Suprapubic skin (tissue), 3 donors: Measurements from ENCODE around the gene MBP.

Source experiments
- CTCF ChIP-seq, 2 donors: fragments of 200-600 bp in 1 of 2; fragments of 450-650 bp in 1 of 2; sonication (generic) in 1 of 2; IDR thresholded peaks; one replicate each; pipeline ENCODE4 v1.5.1; 2016 to 2019; ENCODE audit warnings: antibody characterized with exemption in 2 of 2, mild to moderate bottlenecking in 1 of 2, moderate library complexity in 1 of 2
- POLR2A ChIP-seq, 2 donors: fragments of 450-650 bp; IDR thresholded peaks; one replicate each; pipeline ENCODE4 v1.6.1; 2017; ENCODE audit warnings: antibody characterized with exemption in 2 of 2, mild to moderate bottlenecking in 2 of 2, moderate library complexity in 2 of 2

- TF ChIP-seq CTCF (IDR thresholded peaks at IDR 0.05) (no peak), POLR2A (IDR thresholded peaks at IDR 0.05) (no peak)
Observed at GRCh38 chr18:76975577-76976110, 156.9 kb downstream of the MBP start.
